Esophagus (tissue), 2 donors: Measurements from ENCODE around the gene ILF2. TPM values are rescaled to one million over a fixed set of nuclear protein-coding genes. Genes with fewer than 3 reads are reported as not detected.
"Not testable (repeated sequence)": the region's sequence is repeated elsewhere in the genome, so short reads cannot be mapped to it uniquely, and the experiment has no call there.

Source experiments
- H3K27ac ChIP-seq, 2 donors: one replicate each; pipeline ENCODE4 v1.5.1; 2013; ENCODE audit warnings: low read depth in 2 of 2, mild to moderate bottlenecking in 2 of 2, inconsistent platforms in 1 of 2, low read length in 1 of 2, moderate library complexity in 1 of 2
- H3K27me3 ChIP-seq, 2 donors: one replicate each; pipeline ENCODE4 v1.6.1; 2013; ENCODE audit warnings: low read length in 2 of 2, control low read depth in 1 of 2, mild to moderate bottlenecking in 1 of 2; ENCODE audit not compliant: insufficient read depth in 2 of 2, control insufficient read depth in 1 of 2
- H3K36me3 ChIP-seq, 2 donors: one replicate each; pipeline ENCODE4 v1.6.1; 2013; ENCODE audit warnings: low read length in 1 of 2; ENCODE audit not compliant: control insufficient read depth in 2 of 2, insufficient read depth in 2 of 2
- H3K4me1 ChIP-seq, 2 donors: one replicate each; pipeline ENCODE4 v1.6.1; 2013; ENCODE audit warnings: low read length in 1 of 2; ENCODE audit not compliant: control insufficient read depth in 2 of 2, insufficient read depth in 2 of 2
- H3K4me3 ChIP-seq, 2 donors: one replicate each; pipeline ENCODE4 v1.5.1; 2013; ENCODE audit warnings: low read length in 2 of 2, mild to moderate bottlenecking in 2 of 2, low read depth in 1 of 2, moderate library complexity in 1 of 2
- H3K9me3 ChIP-seq, 2 donors: one replicate each; pipeline ENCODE4 v1.6.1; 2013; ENCODE audit warnings: mild to moderate bottlenecking in 2 of 2, low read depth in 1 of 2, low read length in 1 of 2, moderate library complexity in 1 of 2; ENCODE audit not compliant: control insufficient read depth in 2 of 2, insufficient read depth in 1 of 2
- WGBS, 2 donors: extraction: QIAGEN DNeasy Blood & Tissue Kit; methylation state at CpG; one replicate each; pipeline ENCODE4 v1.1.7; 2013; 5-methylcytosine and 5-hydroxymethylcytosine counted together
- polyA plus RNA-seq, 2 donors: library from polyadenylated mRNA; stranded (reverse); fragments of 200-250 nt; gene quantifications; one replicate each; pipeline ENCODE4 v1.2.3, GENCODE V29; 2013
- donor health status: healthy with polysubstance abuse.
- donor health status: Bipolar disorder and iron deficiency.

Gene ILF2
- polyA plus RNA-seq, 2 donors, result 22.5 to 99.9 TPM

DNA sequence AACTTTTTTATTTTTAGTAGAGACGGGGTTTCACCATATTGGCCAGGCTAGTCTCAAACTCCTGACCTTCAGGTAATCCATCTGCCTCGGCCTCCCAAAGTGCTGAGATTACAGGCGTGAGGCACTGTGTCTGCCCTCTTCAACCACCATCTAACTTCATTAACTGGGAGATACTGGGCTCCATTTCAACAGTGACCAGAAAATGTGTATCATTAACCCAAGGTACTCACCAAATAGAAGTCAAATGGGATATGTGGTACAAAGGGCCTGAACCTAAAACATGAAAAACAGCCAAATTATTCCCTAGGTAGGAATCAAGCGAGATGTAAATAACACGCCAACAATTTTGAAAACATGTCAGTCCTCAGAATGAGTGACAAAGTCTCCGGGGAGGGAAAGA lies 1.2 kb downstream of the ILF2 start:
- Histone ChIP-seq H3K36me3 (peaks cover 6 to 16% of the 10 kb centered on the region in 2 donors), H3K9me3 (no peaks in the 10 kb centered on the region), H3K27me3 (no peaks in the 10 kb centered on the region), H3K4me3 (peak overlapping the region; percentile 68 to 96), H3K27ac (no peak overlapping the region), H3K4me1 (no peaks in the 10 kb centered on the region)
- 79 to 80% methylated on average over 6 of the region's 6 CpGs for WGBS, 2 donors

DNA sequence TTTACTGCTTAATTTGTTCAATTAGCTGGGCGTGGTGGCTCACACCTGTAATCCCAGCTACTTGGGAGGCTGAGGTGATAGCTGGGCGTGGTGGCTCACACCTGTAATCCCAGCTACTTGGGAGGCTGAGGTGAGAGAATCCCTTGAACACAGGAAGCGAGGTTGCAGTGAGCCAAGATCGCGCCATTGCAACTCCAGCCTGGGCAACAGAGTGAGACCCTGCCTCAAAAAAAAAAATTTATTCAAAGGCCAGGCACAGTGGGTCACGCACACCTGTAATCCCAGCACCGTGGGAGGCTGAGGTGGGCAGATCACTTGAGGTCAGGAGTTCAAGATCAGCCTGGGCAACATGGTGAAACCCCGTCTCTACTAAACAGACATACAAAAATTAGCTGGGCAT lies 2.1 kb downstream of the ILF2 start:
- H3K36me3 ChIP-seq, result peaks cover 13 to 20% of the 10 kb centered on the region in 2 donors
- peak overlapping the region in 1 of 2 donors; percentile 6 for H3K27ac ChIP-seq
- not testable (repeated sequence) for H3K4me1 ChIP-seq, H3K4me3 ChIP-seq, H3K27me3 ChIP-seq, H3K9me3 ChIP-seq
- 96% methylated on average over 8 of the region's 8 CpGs for whole genome bisulfite sequencing, 2 donors

DNA sequence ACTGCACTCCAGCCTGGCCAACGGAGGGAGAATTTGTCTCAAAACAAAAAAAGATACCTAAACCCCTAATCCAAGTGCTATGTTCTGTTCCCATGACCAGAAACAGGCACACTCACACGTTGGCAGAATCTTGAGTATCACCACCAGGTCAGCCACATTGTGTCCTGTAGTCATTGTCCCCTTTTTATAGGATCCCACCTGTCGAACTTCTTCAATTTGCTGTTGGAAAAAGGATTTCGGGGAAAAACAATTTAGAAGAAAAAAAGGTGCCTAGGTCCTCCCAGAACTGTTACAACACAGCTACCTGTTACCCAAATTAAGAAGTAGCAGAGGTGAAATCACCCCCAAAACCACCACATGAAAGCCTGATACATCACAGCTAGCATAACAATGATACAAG lies 3.4 kb downstream of the ILF2 start:
- Histone ChIP-seq H3K9me3 (no peaks in the 10 kb centered on the region), H3K4me3 (no peak overlapping the region), H3K27me3 (no peaks in the 10 kb centered on the region), H3K36me3 (peaks cover 21 to 25% of the 10 kb centered on the region in 2 donors), H3K4me1 (no peaks in the 10 kb centered on the region), H3K27ac (no peak overlapping the region)
- WGBS, 2 donors, result 86 to 93% methylated on average over 4 of the region's 4 CpGs

DNA sequence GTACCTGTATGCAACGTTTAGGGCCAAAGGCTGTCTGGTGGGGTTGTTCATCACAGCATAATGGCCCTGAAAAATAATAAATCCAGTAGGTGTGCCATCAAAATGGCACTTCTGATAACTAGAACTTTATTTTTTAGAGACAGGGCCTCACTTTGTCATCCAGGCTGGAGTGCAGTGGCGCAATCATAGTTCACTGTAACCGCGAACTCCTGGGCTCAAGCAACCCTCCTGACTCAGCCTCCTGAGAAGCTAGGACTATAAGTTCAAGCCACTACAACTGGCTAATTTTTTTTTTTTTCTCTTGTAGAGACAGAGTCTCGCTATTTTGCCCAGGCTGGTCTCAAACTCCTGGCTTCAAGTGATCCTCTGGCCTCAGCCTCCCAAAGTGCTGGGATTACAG lies 7.6 kb downstream of the ILF2 start:
- Histone ChIP-seq H3K27me3 (no peaks in the 10 kb centered on the region), H3K4me3 (no peak overlapping the region), H3K4me1 (peaks cover 0 to 2% of the 10 kb centered on the region in 2 donors), H3K9me3 (no peaks in the 10 kb centered on the region), H3K36me3 (peaks cover 21 to 23% of the 10 kb centered on the region in 2 donors), H3K27ac (no peak overlapping the region)
- WGBS, 2 donors, result 82 to 83% methylated on average over 5 of the region's 5 CpGs

DNA sequence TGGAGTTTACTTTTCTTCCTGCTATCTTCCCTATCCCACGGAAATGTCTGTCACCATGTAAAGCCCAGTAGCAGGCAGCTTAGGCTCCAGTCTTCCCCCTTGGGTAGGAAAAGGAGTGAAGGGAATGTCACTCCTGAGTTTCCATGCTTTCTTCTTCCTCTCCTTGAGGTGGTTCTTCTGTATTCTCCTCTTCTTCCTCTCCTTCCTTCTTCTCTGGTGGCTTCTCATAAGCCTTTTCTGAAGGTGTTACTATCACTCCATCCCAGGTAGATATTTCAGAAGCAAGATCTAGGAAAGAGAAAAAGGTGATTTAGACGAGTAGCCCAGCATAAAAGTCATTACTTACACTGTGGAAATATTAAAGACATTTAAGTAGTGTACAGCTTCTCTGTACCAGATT lies 8.5 kb downstream of the ILF2 start:
- Histone ChIP-seq H3K27ac (peak overlapping the region in 1 of 2 donors; percentile 3), H3K27me3 (no peaks in the 10 kb centered on the region), H3K4me3 (no peak overlapping the region), H3K36me3 (peaks cover 16 to 22% of the 10 kb centered on the region in 2 donors), H3K9me3 (no peaks in the 10 kb centered on the region), H3K4me1 (peaks cover 0 to 2% of the 10 kb centered on the region in 2 donors)
- WGBS, 2 donors, result 62 to 63% methylated on average over 2 of the region's 2 CpGs

DNA sequence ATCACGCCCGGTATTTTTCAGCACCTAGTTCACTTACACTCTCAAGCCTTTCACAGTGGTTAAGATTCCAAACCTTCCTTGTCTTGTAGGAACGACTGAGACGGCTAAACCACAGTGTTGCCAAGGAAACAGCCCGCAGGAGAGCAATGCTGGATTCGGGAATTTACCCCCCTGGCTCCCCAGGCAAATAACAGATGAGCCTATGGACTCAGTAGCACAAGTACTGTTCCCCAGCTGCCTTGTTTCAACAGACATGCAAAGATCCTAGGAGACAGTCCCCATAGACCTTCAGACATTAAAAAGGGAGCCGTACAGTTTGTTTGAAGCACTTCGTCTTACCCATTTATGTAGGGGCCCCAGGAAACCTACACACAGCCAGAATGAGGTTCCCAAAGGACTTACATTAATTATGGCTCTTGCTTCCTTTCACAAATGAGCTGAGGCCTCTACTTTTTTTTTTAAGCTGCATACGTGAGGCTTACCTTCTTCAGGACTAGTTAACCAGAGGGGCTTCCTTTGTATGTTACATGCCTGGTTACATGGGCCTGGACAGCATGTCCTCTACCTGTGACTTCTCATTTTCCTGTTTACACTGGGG lies 9.6 kb downstream of the ILF2 start:
- Histone ChIP-seq H3K27ac (no peak overlapping the region), H3K36me3 (peaks cover 13 to 15% of the 10 kb centered on the region in 2 donors), H3K4me1 (peaks cover 0 to 2% of the 10 kb centered on the region in 2 donors), H3K4me3 (no peak overlapping the region), H3K9me3 (no peaks in the 10 kb centered on the region), H3K27me3 (no peaks in the 10 kb centered on the region)
- WGBS, 2 donors, result 61 to 69% methylated on average over 9 of the region's 9 CpGs

DNA sequence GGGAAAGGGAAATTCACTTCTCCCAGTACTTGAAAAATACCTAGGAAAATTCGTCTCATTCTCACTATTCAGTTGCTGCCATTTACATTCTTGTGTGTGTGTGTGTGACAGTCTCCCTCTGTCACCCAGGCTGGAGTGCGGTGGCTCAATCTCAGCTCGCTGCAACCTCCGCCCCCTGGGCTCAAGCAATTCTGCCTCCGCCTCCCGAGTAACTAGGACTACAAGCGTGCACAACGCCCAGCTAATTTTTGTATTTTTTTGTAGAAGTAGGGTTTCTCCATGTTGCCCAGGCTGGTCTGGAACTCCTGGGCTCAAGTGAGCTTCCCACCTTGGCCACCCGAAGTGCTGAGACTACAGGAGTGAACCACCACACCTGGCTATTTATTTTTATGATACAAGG lies 11.1 kb downstream of the ILF2 start:
- peaks cover 0 to 2% of the 10 kb centered on the region in 2 donors for H3K4me1 ChIP-seq
- no peaks in the 10 kb centered on the region for H3K27me3 ChIP-seq
- 72 to 73% methylated on average over 9 of the region's 9 CpGs for WGBS, 2 donors
- peak overlapping the region in 1 of 2 donors; percentile 92 for H3K4me3 ChIP-seq
- H3K27ac ChIP-seq, result no peak overlapping the region
- no peaks in the 10 kb centered on the region for H3K9me3 ChIP-seq
- peaks cover 11 to 15% of the 10 kb centered on the region in 2 donors for H3K36me3 ChIP-seq

DNA sequence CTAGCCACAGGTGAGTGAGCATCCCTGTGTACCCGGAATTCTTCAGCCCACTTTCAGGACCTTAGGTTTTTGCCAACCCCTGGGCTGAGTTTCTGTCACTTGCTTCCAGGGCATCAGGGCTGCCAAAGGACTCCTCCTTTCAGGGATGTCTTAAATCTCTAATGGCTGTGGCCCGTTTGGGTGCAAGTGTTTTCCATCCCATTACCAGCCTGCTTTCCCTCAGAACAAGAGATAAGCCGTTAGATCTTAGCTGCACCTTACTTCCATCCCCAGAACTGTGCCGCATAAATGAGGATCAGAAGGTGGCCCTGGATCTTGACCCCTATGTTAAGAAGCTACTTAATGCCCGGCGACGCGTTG lies 11.6 kb downstream of the ILF2 start:
- no peaks in the 10 kb centered on the region for H3K27me3 ChIP-seq

DNA sequence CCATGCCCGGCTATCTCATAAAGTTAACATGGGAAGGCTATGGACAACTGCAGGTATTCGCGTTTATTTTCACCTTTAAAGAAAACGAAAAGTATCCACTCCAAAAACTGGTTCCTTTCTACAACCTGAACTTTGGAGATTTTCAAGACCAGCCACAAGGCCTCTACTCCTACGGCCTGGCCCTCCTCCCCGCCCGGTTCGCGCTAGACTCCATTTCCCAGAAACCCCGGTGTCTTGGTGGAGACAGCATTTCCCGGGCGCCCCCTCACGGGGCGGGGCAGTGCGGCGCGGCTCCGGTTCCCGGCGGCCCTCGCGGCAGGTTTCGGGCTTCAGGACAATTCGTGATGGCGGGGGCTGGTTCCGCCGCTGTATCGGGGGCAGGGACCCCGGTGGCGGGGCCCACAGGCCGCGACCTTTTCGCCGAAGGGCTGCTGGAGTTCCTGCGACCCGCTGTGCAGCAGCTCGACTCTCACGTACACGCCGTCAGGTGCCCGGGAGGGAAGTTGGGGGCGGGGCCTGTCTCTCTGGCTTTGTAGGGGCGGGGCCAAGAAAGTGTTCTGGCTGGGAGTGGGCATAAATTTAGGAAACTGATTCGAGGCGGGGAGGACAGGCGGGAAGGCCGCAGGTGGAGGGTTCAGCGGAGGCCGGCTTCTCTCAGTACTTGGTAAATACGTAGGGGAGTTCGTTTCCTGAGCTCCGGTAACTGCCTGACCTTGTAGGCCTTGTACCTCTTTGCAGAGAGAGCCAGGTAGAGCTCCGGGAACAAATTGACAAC lies 12.2 kb downstream of the ILF2 start, which contains the start of gene SNAPIN:
Gene SNAPIN (plus strand): TSS at position 304 of the 775 bp plus-strand sequence. CDS start 41 bp downstream, at position 345.
- H3K27me3 ChIP-seq, result no peaks in the 10 kb centered on the region
- peak within 1 kb of the TSS; percentile 93 to 95 for H3K27ac ChIP-seq
- 2 to 3% methylated on average over 53 of the region's 53 CpGs for WGBS, 2 donors
- peaks cover 7 to 8% of the 10 kb centered on the region in 2 donors for H3K36me3 ChIP-seq
- peak within 1 kb of the TSS; percentile 76 to 92 for H3K4me3 ChIP-seq
- peaks cover 0 to 2% of the 10 kb centered on the region in 2 donors for H3K4me1 ChIP-seq
- no peaks in the 10 kb centered on the region for H3K9me3 ChIP-seq

More for the DNA sequence above, 11.6 kb downstream of the ILF2 start:
- WGBS, 2 donors, result 28 to 30% methylated on average over 8 of the region's 8 CpGs
- H3K27ac ChIP-seq, result peak overlapping the region; percentile 93 to 95
- peak overlapping the region; percentile 76 to 92 for H3K4me3 ChIP-seq
- peaks cover 0 to 2% of the 10 kb centered on the region in 2 donors for H3K4me1 ChIP-seq
- H3K36me3 ChIP-seq, result peaks cover 8 to 10% of the 10 kb centered on the region in 2 donors
- H3K9me3 ChIP-seq, result no peaks in the 10 kb centered on the region
